Spleen (tissue), 11 donors: Measurements from ENCODE around the gene GPR176. TPM values are rescaled to one million over a fixed set of nuclear protein-coding genes. Genes with fewer than 3 reads are reported as not detected.
"Not testable (repeated sequence)": the region's sequence is repeated elsewhere in the genome, so short reads cannot be mapped to it uniquely, and the experiment has no call there.

Experiments used
- DNase-seq: peaks from one replicate; pipeline ENCODE4 v3.0.0-alpha.2; 2020
- H3K27ac ChIP-seq, 8 donors: fragments of 200-600 bp; sonication (generic) in 7 of 8; 1 replicate in 4 of 8; 2 replicates in 4 of 8; pipeline versions ENCODE4 v1.5.0 to v1.8.0; 2016 to 2021; ENCODE audit warnings: inconsistent platforms in 4 of 8, mild to moderate bottlenecking in 4 of 8, moderate library complexity in 1 of 8
- H3K27me3 ChIP-seq, 7 donors: fragments of 200-600 bp; sonication (generic) in 6 of 7; replicated peaks in 1 of 7; 1 replicate in 4 of 7; 2 replicates in 3 of 7; pipeline versions ENCODE4 v1.5.0 to v1.8.0; 2016 to 2021; ENCODE audit warnings: inconsistent platforms in 3 of 7, mild to moderate bottlenecking in 1 of 7
- H3K36me3 ChIP-seq, 6 donors: fragments of 200-600 bp; sonication (generic) in 5 of 6; 1 replicate in 4 of 6; 2 replicates in 2 of 6; pipeline versions ENCODE4 v1.5.0 to v1.8.0; 2016 to 2021; ENCODE audit warnings: inconsistent platforms in 2 of 6
- H3K4me1 ChIP-seq, 6 donors: fragments of 200-600 bp; sonication (generic) in 5 of 6; 1 replicate in 3 of 6; 2 replicates in 3 of 6; pipeline versions ENCODE4 v1.5.0 to v1.8.0; 2016 to 2021; ENCODE audit warnings: inconsistent platforms in 3 of 6
- H3K4me3 ChIP-seq, 8 donors: fragments of 200-600 bp; sonication (generic) in 7 of 8; 1 replicate in 4 of 8; 2 replicates in 4 of 8; pipeline versions ENCODE4 v1.5.0 to v1.8.0; 2016 to 2021; ENCODE audit warnings: inconsistent platforms in 4 of 8, mild to moderate bottlenecking in 4 of 8, moderate library complexity in 2 of 8
- H3K9me3 ChIP-seq, 8 donors: fragments of 200-600 bp; sonication (generic) in 7 of 8; 1 replicate in 4 of 8; 2 replicates in 4 of 8; pipeline versions ENCODE4 v1.5.0 to v1.8.0; 2016 to 2021; ENCODE audit warnings: inconsistent platforms in 4 of 8
- POLR2A ChIP-seq, 3 donors: fragments of 450-650 bp; IDR thresholded peaks; one replicate each; pipeline ENCODE4 v1.5.1; 2017; ENCODE audit warnings: antibody characterized with exemption in 3 of 3, mild to moderate bottlenecking in 1 of 3
- POLR2AphosphoS5 ChIP-seq, 3 donors: sonication (generic); formaldehyde crosslinking; IDR thresholded peaks; one replicate each; pipeline ENCODE4 v1.5.1; 2017; ENCODE audit warnings: antibody characterized with exemption in 3 of 3
- WGBS, 5 donors: extraction: QIAGEN DNeasy Blood & Tissue Kit in 3 of 5; methylation state at CpG; one replicate each; pipeline versions ENCODE4 v1.1.5 to v1.1.7; 2013 to 2018; 5-methylcytosine and 5-hydroxymethylcytosine counted together
- intact Hi-C: fragments of 100-400 bp; cut with DNase I; formaldehyde crosslinking; loops from one replicate; pipeline ENCODE4 v1.15.0; 2023; ENCODE audit warnings: low total_unique reads
- polyA plus RNA-seq, 3 donors: library from polyadenylated mRNA; stranded (reverse); fragments of 200-250 nt; gene quantifications; one replicate each; pipeline ENCODE4 v1.2.1, GENCODE V29; 2013
- total RNA-seq, 7 donors: library from RNA; depleted of rRNA in 3 of 7; stranded (reverse); fragments of >200 nt in 3 of 7; fragmentation: NEBNext Ultra II Directional in 4 of 7; extraction: Animal tissue kit (Norgen Biotek cat#: 25700) in 4 of 7; gene quantifications; one replicate each; pipeline versions ENCODE4 v1.1.0 to v1.2.1, GENCODE V29; 2016 to 2021
- TF ChIP-seq, protein P1 (sequence below), 11 experiments: fragments of 200-600 bp in 7 of 11; fragments of 450-650 bp in 4 of 11; sonication (generic) in 4 of 11; IDR thresholded peaks in 8 of 11; conservative IDR thresholded peaks in 3 of 11; 1 replicate in 7 of 11; 2 replicates in 4 of 11; pipeline versions ENCODE4 v1.4.0 to v1.8.0; 2016 to 2021; ENCODE audit warnings: antibody characterized with exemption in 11 of 11, inconsistent platforms in 4 of 11, mild to moderate bottlenecking in 1 of 11
- donor health status: healthy with polysubstance abuse.
- donor health status: DM: no; HTN: no; CAD: no; lungs with moderate emphysema.
- donor health status: DM: no; HTN: no; CAD: no.
- donor health status: Bipolar disorder and iron deficiency.
- donor health status: healthy.
- donor health status: DM: no; HTN: no; CAD: no.
- donor health status: DM: yes; HTN: yes; CAD: no.

GPR176 gene
- total and polyA plus RNA-seq, 10 donors = 2.7 to 12.8 (median 5.1) TPM

DNA sequence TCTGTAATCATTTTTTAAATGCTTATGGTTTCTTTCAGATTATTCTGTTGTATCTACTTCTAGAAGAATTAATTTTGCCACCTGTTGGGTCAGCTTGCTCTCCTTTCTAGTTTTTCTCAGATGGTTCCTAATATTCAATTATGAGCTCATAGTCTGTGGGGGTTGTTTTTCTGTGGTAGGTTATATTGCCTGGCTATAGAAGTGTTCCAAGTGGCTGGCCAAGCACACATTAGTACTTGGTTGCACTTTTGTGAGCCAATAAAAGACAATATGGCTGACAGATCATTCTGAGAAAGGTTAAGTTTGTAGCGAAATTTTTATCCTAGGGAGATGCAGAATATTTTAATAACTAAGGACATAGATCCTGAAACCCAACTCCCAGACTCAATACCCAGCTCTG, 105.6 kb downstream of the GPR176 start:
- no peaks in the 10 kb centered on the region for H3K9me3 ChIP-seq

DNA sequence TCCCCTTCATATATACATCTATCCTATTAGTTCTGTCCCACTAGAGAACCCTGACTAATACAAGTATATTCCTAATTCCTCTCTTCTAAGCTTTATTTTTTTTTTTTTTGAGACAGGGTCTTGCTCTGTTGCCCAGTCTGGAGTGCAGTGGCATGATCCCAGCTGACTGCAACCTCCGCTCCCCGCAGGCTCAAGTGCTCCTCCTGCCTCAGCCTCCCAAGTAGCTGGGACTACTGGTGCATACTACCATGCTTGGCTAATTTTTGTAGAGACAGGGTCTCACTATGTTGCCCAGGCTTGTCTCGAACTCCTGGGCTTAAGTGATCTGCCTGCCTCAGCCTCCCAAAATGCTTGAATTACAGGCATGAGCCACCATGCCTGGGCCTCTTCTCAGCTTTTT, 107.4 kb downstream of the GPR176 start:
- 90 to 99% (median 98%) methylated on average over 3 of the region's 3 CpGs for WGBS, 5 donors
- intact Hi-C loops, H3K4me1 ChIP-seq, H3K36me3 ChIP-seq, H3K9me3 ChIP-seq, DNase-seq, H3K4me3 ChIP-seq, H3K27me3 ChIP-seq, H3K27ac ChIP-seq: not testable (repeated sequence)

More for the DNA sequence above, 105.6 kb downstream of the GPR176 start:
- DNase-seq = no peak
- 77 to 89% (median 82%) methylated on average over 1 of the region's 1 CpG for WGBS, 5 donors
- Histone ChIP-seq H3K36me3 (no peaks in the 10 kb centered on the region), H3K4me1 (no peaks in the 10 kb centered on the region), H3K4me3 (no peak overlapping the region), H3K27ac (no peak overlapping the region), H3K27me3 (peaks cover 0 to 5% (median 0%) of the 10 kb centered on the region in 7 donors)
- no peak for TF ChIP-seq POLR2AphosphoS5 (IDR thresholded peaks at IDR 0.05)
- no peak for TF ChIP-seq POLR2A (IDR thresholded peaks at IDR 0.05)
- TF ChIP-seq, protein P1, sequence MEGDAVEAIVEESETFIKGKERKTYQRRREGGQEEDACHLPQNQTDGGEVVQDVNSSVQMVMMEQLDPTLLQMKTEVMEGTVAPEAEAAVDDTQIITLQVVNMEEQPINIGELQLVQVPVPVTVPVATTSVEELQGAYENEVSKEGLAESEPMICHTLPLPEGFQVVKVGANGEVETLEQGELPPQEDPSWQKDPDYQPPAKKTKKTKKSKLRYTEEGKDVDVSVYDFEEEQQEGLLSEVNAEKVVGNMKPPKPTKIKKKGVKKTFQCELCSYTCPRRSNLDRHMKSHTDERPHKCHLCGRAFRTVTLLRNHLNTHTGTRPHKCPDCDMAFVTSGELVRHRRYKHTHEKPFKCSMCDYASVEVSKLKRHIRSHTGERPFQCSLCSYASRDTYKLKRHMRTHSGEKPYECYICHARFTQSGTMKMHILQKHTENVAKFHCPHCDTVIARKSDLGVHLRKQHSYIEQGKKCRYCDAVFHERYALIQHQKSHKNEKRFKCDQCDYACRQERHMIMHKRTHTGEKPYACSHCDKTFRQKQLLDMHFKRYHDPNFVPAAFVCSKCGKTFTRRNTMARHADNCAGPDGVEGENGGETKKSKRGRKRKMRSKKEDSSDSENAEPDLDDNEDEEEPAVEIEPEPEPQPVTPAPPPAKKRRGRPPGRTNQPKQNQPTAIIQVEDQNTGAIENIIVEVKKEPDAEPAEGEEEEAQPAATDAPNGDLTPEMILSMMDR (IDR thresholded peaks at IDR 0.05 in 8 of 11, conservative IDR thresholded peaks at IDR 0.05 in 3 of 11) = no peak
- intact Hi-C loops = no loop called here

DNA sequence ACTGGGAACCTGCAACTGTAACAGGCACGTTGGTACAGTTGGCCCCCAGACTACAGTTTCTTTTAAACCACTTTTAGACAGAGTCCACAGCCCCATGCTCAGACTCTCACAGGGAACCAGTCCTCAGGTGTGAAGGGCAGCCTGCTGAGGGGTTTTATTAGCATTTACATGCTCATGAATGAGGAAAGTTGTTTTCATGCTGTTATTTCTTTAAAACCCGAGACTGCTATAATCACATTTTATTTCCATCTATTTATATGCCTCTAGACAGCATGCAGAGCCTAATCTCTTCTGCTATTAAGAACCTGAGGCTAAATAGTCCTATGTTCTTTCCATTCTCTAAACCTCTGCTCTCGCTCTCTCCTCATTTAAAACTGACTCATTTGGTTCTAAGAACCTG, 111.2 kb downstream of the GPR176 start:
- H3K9me3 ChIP-seq = no peaks in the 10 kb centered on the region
- no peak overlapping the region for H3K27ac ChIP-seq
- H3K4me1 ChIP-seq = no peaks in the 10 kb centered on the region
- intact Hi-C loops = no loop called here
- peaks cover 0 to 5% (median 0%) of the 10 kb centered on the region in 7 donors for H3K27me3 ChIP-seq
- DNase-seq = no peak
- H3K4me3 ChIP-seq = no peak overlapping the region
- H3K36me3 ChIP-seq = no peaks in the 10 kb centered on the region
- 66 to 80% (median 74%) methylated on average over 3 of the region's 3 CpGs for WGBS, 5 donors
- TF ChIP-seq POLR2AphosphoS5 (IDR thresholded peaks at IDR 0.05) = no peak

DNA sequence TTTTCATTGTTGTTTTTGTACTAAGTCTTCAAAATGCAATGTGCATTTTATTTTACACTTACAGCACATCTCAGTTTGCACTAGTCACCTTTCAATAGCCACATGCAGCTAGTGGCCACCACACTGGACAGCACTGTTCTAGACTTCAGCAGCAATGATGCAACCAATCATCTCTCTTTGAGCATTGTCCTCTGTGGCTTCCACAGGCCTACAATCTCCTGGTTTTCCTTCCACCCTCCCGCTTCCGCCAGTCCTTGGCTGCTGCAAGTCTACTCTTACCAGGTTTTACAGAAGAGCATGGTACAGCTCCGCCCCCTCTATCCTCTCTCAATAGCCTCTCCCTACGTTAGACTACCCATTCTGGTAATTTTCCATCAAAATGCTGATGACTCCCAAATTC, 112.3 kb downstream of the GPR176 start:
- intact Hi-C loops = no loop called here
- Histone ChIP-seq H3K27me3 (peaks cover 0 to 5% (median 0%) of the 10 kb centered on the region in 7 donors), H3K4me3 (no peak overlapping the region), H3K4me1 (no peaks in the 10 kb centered on the region), H3K9me3 (no peaks in the 10 kb centered on the region), H3K36me3 (no peaks in the 10 kb centered on the region), H3K27ac (no peak overlapping the region)
- TF ChIP-seq, protein P1 (IDR thresholded peaks at IDR 0.05 in 8 of 11, conservative IDR thresholded peaks at IDR 0.05 in 3 of 11) = no peak
- no peak for TF ChIP-seq POLR2AphosphoS5 (IDR thresholded peaks at IDR 0.05)
- TF ChIP-seq POLR2A (IDR thresholded peaks at IDR 0.05) = no peak
- no peak for DNase-seq
- 85 to 90% (median 88%) methylated on average over 4 of the region's 4 CpGs for WGBS, 5 donors

DNA sequence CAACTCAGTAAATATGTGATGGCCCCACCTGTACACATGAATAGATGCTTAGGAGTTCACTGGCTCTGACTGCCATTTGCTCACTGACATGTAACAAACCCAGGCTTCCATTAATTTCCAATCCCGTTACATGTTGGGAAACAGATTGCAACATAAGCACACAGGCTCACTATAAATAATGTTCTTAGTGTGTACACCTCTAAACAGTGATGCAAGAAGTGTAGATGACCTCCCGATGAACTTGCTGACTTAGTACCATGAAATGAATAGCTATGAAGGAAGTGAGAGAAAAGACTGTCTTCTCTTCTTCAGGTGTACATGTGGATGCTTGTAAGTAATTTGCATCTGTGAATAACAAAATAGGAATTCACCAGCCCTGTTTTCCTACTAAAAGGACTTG, 116.0 kb downstream of the GPR176 start:
- Histone ChIP-seq H3K27me3 (no peaks in the 10 kb centered on the region), H3K4me1 (peaks cover 0 to 4% (median 0%) of the 10 kb centered on the region in 6 donors), H3K27ac (no peak overlapping the region), H3K4me3 (no peak overlapping the region), H3K36me3 (no peaks in the 10 kb centered on the region), H3K9me3 (no peaks in the 10 kb centered on the region)
- intact Hi-C loops = no loop called here
- TF ChIP-seq, protein P1 (IDR thresholded peaks at IDR 0.05 in 8 of 11, conservative IDR thresholded peaks at IDR 0.05 in 3 of 11) = no peak
- no peak for TF ChIP-seq POLR2AphosphoS5 (IDR thresholded peaks at IDR 0.05)
- WGBS, 5 donors = 51 to 85% (median 66%) methylated on average over 2 of the region's 2 CpGs
- DNase-seq = no peak
